Activated CD8-positive, alpha-beta memory T cell treated with anti-CD3 and anti-CD28 coated beads, Interleukin-2, amount 50 U/mL, for 1 hour (primary cell): ENCODE measurements around the gene RIC8B.
"Not testable (repeated sequence)": the region's sequence is repeated elsewhere in the genome, so short reads cannot be mapped to it uniquely, and the experiment has no call there.

ENCODE experiments used
- DNase-seq: peaks from one replicate; pipeline ENCODE4 v3.0.0-alpha.2; 2020; ENCODE audit errors: extremely low read depth

Gene RIC8B

GRCh38 chr12:106774005-106774807 lies at the start of gene RIC8B:
RIC8B (plus strand) TSS chr12:106774682; CDS start chr12:106774746, 64 bp downstream.
- DNase-seq: peak; percentile 38

GRCh38 chr12:106724934-106725333 lies 49.5 kb upstream of the RIC8B start:
- no peak for DNase-seq

- not testable (repeated sequence) for DNase-seq
These were observed 47.8 kb upstream of the RIC8B start for GRCh38 chr12:106726603-106727202.

GRCh38 chr12:106729611-106730010 lies 44.9 kb upstream of the RIC8B start:
- DNase-seq: no peak

- DNase-seq: no peak
These were observed 41.6 kb upstream of the RIC8B start for GRCh38 chr12:106732890-106733289.

GRCh38 chr12:106733660-106734059 lies 40.8 kb upstream of the RIC8B start:
- no peak for DNase-seq

GRCh38 chr12:106736051-106736957 lies 38.2 kb upstream of the RIC8B start:
- no peak for DNase-seq

GRCh38 chr12:106739318-106739717 lies 35.2 kb upstream of the RIC8B start:
- DNase-seq: no peak

- no peak for DNase-seq
These were observed 34.5 kb upstream of the RIC8B start for GRCh38 chr12:106739815-106740530.

GRCh38 chr12:106740818-106741217 lies 33.7 kb upstream of the RIC8B start:
- DNase-seq: no peak

GRCh38 chr12:106741247-106741646 lies 33.2 kb upstream of the RIC8B start:
- DNase-seq: no peak

- no peak for DNase-seq
These were observed 31.1 kb upstream of the RIC8B start for GRCh38 chr12:106743270-106743988.

- no peak for DNase-seq
These were observed 29.9 kb upstream of the RIC8B start for GRCh38 chr12:106744600-106744999.

GRCh38 chr12:106745181-106745745 lies 29.2 kb upstream of the RIC8B start:
- DNase-seq: no peak

GRCh38 chr12:106747973-106748436 lies 26.5 kb upstream of the RIC8B start:
- no peak for DNase-seq

GRCh38 chr12:106750524-106750923 lies 24.0 kb upstream of the RIC8B start:
- no peak for DNase-seq

GRCh38 chr12:106753526-106753925 lies 21.0 kb upstream of the RIC8B start:
- DNase-seq: no peak

- no peak for DNase-seq
These were observed 20.2 kb upstream of the RIC8B start for GRCh38 chr12:106754331-106754730.

GRCh38 chr12:106757623-106758348 lies 16.7 kb upstream of the RIC8B start:
- no peak for DNase-seq
